Liver (tissue), 3 donors: ENCODE measurements around the gene NR3C1.

Experiments used
- CTCF ChIP-seq: fragments of 150-350 bp; IDR thresholded peaks from 2 replicates; pipeline ENCODE4 v1.5.1; 2017; ENCODE audit warnings: improper control_type of control experiment, low read depth, low read length; ENCODE audit not compliant: missing input control
- EGR1 ChIP-seq, 2 donors: IDR thresholded peaks; 2 replicates each; pipeline ENCODE4 v1.6.1; 2016 to 2018; ENCODE audit warnings: antibody characterized with exemption in 2 of 2, low read depth in 2 of 2
- GABPA ChIP-seq, 2 donors: IDR thresholded peaks in 1 of 2; conservative IDR thresholded peaks in 1 of 2; 2 replicates each; pipeline ENCODE4 v1.6.1; 2016; ENCODE audit warnings: antibody characterized with exemption in 2 of 2, mild to moderate bottlenecking in 1 of 2, moderate library complexity in 1 of 2
- HNF4A ChIP-seq, 2 donors: conservative IDR thresholded peaks; 2 replicates each; pipeline ENCODE4 v1.6.1; 2016; ENCODE audit warnings: antibody characterized with exemption in 2 of 2, mild to moderate bottlenecking in 2 of 2
- MAX ChIP-seq: IDR thresholded peaks from 2 replicates; pipeline ENCODE4 v1.6.1; 2016; ENCODE audit warnings: antibody characterized with exemption
- REST ChIP-seq: IDR thresholded peaks from 2 replicates; pipeline ENCODE4 v1.6.1; 2016; ENCODE audit warnings: antibody characterized with exemption, mild to moderate bottlenecking
- ZBTB33 ChIP-seq: IDR thresholded peaks from 2 replicates; pipeline ENCODE4 v1.6.1; 2016; ENCODE audit warnings: antibody characterized with exemption
- donor health status: healthy.
- donor health status: healthy.

GRCh38 chr5:143233031-143233430, 170.5 kb downstream of the NR3C1 start:
- no peak for TF ChIP-seq CTCF
- TF ChIP-seq GABPA (IDR thresholded peaks at IDR 0.05 in 1 of 2, conservative IDR thresholded peaks at IDR 0.05 in 1 of 2) = no peak
- TF ChIP-seq EGR1 (IDR thresholded peaks at IDR 0.05; ENCODE audit: low read depth in 2 of 2) = no peak
- TF ChIP-seq MAX = no peak
- no peak for TF ChIP-seq HNF4A (conservative IDR thresholded peaks at IDR 0.05)
- no peak for TF ChIP-seq ZBTB33
- TF ChIP-seq REST = no peak
